Activated CD4-positive, alpha-beta memory T cell treated with anti-CD3 and anti-CD28 coated beads, Interleukin-2, amount 10 ng/mL, durations not matched to agents 7 days and 5 days (primary cell): ENCODE results near the gene ADGRL1. TPM values are rescaled to one million over a fixed set of nuclear protein-coding genes. Genes with fewer than 3 reads are reported as not detected.
"Not testable (repeated sequence)": the region's sequence is repeated elsewhere in the genome, so short reads cannot be mapped to it uniquely, and the experiment has no call there.

Source experiments
- CTCF ChIA-PET: fragments of 350-600 bp; sonication (Branson Sonifier 250); formaldehyde crosslinking; loops from one replicate; lab custom pipeline; 2021; ENCODE audit warnings: antibody characterized with exemption, inconsistent platforms; lab: Charles Lee
- POLR2A ChIA-PET: fragments of 350-600 bp; sonication (Branson Sonifier 250); formaldehyde crosslinking; loops from one replicate; lab custom pipeline; 2021; ENCODE audit warnings: antibody characterized with exemption; lab: Charles Lee
- DNase-seq: peaks from one replicate; pipeline ENCODE4 v3.0.0-alpha.2; 2020
- H3K27ac Mint-ChIP-seq: one replicate; pipeline ENCODE4 v1.8.0; 2021; ENCODE audit warnings: mild to moderate bottlenecking, mixed read lengths
- H3K27me3 Mint-ChIP-seq: one replicate; pipeline ENCODE4 v1.8.0; 2021; ENCODE audit warnings: mixed read lengths
- H3K36me3 Mint-ChIP-seq: one replicate; pipeline ENCODE4 v1.8.0; 2021; ENCODE audit warnings: low read depth, mixed read lengths
- H3K4me1 Mint-ChIP-seq: one replicate; pipeline ENCODE4 v1.8.0; 2021; ENCODE audit warnings: mixed read lengths
- H3K4me3 Mint-ChIP-seq: one replicate; pipeline ENCODE4 v1.8.0; 2021; ENCODE audit warnings: mild to moderate bottlenecking, mixed read lengths
- H3K9me3 Mint-ChIP-seq: one replicate; pipeline ENCODE4 v1.8.0; 2021; ENCODE audit warnings: mixed read lengths
- total RNA-seq, 2 experiments: library from RNA; stranded (reverse); gene quantifications; one replicate each; pipeline ENCODE4 v1.2.3, GENCODE V29; 2021

ADGRL1 gene
- total RNA-seq, 2 experiments from 2014 or later = 6.5 to 6.7 TPM

DNA sequence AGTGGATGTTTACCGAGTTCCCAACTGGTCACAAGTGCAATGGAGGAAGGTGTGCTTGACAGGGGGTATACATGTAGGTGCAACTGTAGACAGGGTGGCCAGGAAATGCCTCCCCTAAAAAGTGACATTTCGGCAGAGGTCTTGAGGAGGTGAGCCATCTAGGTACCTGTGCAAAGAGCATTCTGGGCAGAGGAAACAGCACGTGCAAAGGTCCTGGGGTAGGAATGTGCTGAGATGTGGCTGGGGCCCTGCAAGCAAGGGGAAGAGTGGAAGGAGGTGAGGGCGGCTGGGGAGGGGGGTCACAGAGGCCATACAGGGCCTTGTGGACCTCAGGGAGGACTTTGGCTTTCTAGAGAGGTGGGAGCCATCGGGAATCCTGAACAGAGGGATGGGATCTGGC is 8.1 kb downstream of the ADGRL1 start:
- ChIA-PET CTCF (interaction anchor here (4.1 kb wide), 1 partner anchor 150 kb away, joined by 53 read pairs; no protein-coding TSS in a partner anchor), POLR2A (no interaction called here)
- H3K4me1 Mint-ChIP-seq = peaks cover 15% of the 10 kb centered on the region

DNA sequence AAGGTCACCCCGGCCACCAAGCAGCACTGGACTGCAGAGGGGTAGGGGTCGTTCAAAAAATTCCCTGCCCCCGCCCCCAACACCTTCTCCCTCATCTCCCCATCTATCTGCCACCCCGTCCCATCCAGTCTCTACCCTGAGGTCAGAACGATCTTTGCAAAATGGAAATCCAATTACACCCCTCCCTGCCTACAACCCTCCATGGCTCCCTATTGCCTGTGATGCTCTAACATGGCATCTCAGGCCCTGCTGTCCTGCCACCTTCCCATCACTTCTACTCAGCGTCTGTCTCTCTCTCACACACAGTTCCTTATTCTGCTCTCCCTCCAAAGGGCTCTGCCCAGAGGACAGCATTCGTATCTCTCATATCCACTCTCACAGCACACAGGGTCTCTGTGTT is 8.7 kb downstream of the ADGRL1 start:
- POLR2A ChIA-PET, H3K9me3 Mint-ChIP-seq, H3K27me3 Mint-ChIP-seq, H3K36me3 Mint-ChIP-seq, H3K4me3 Mint-ChIP-seq, H3K27ac Mint-ChIP-seq, DNase-seq: not testable (repeated sequence)
- CTCF ChIA-PET = interaction anchor here (1.5 kb wide), 1 partner anchor 60 kb away, joined by 5 read pairs; the partner anchor contains the start of gene ASF1B
- peaks cover 15% of the 10 kb centered on the region for H3K4me1 Mint-ChIP-seq

More for the DNA sequence above, 8.1 kb downstream of the ADGRL1 start:
- Mint-ChIP-seq H3K36me3 (no peaks in the 10 kb centered on the region), H3K27ac (no peak overlapping the region), H3K4me3 (no peak overlapping the region), H3K9me3 (no peaks in the 10 kb centered on the region), H3K27me3 (no peaks in the 10 kb centered on the region)
- DNase-seq = no peak

GRCh38 chr19:14196105-14196504 is 9.9 kb downstream of the ADGRL1 start:
- not testable (repeated sequence) for H3K27me3 Mint-ChIP-seq

DNA sequence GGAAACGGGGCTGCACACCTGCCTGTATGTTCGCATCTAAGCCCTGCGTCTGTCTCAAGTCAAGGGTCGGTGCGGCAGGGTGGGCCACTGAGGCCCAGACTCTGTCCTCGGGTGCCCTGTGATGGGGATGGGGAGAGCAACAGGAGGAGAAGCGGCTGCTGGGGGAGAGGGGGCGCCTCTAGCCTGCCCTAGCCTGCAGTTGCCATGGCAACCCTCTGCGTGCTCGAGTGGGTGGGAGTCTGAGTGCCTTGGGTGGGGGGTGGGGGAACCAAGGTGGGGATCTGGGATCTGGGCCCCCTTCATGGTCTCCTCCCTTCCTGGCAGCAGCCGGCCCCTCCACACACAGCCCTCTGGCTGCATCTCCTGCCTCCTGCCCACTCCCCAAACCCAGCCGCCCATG is 10.8 kb downstream of the ADGRL1 start:
- POLR2A ChIA-PET = not testable (repeated sequence)

More at GRCh38 chr19:14196105-14196504, 9.9 kb downstream of the ADGRL1 start:
- H3K4me3 Mint-ChIP-seq = peak overlapping the region; percentile 36
- POLR2A ChIA-PET, H3K27ac Mint-ChIP-seq, H3K9me3 Mint-ChIP-seq, H3K36me3 Mint-ChIP-seq: not testable (repeated sequence)
- CTCF ChIA-PET = interaction anchor here (0.6 to 1.5 kb wide), 3 partner anchors 59 to 157 kb away, joined by 4 to 5 read pairs (median 5); partner anchors contain the start of gene ASF1B
- peak; percentile 84 for DNase-seq
- peaks cover 19% of the 10 kb centered on the region for H3K4me1 Mint-ChIP-seq

GRCh38 chr19:14189415-14189814 is 16.6 kb downstream of the ADGRL1 start:
- Mint-ChIP-seq H3K4me3 (no peak overlapping the region), H3K9me3 (no peaks in the 10 kb centered on the region), H3K27ac (no peak overlapping the region), H3K4me1 (peaks cover 11% of the 10 kb centered on the region), H3K27me3 (no peaks in the 10 kb centered on the region), H3K36me3 (no peaks in the 10 kb centered on the region)
- DNase-seq = no peak
- CTCF ChIA-PET = interaction anchor here (0.9 to 1.1 kb wide), 2 partner anchors 41 to 159 kb away, joined by 3 to 4 read pairs; no protein-coding TSS in a partner anchor
- POLR2A ChIA-PET = no interaction called here

More for the DNA sequence above, 10.8 kb downstream of the ADGRL1 start:
- H3K9me3 Mint-ChIP-seq, H3K27me3 Mint-ChIP-seq, H3K36me3 Mint-ChIP-seq, H3K4me3 Mint-ChIP-seq, DNase-seq, H3K27ac Mint-ChIP-seq: not testable (repeated sequence)
- CTCF ChIA-PET = interaction anchor here (1.2 to 2.6 kb wide), 4 partner anchors 28 to 153 kb away, joined by 3 to 11 read pairs (median 6); partner anchors contain the start of gene ASF1B
- H3K4me1 Mint-ChIP-seq = peaks cover 25% of the 10 kb centered on the region

DNA sequence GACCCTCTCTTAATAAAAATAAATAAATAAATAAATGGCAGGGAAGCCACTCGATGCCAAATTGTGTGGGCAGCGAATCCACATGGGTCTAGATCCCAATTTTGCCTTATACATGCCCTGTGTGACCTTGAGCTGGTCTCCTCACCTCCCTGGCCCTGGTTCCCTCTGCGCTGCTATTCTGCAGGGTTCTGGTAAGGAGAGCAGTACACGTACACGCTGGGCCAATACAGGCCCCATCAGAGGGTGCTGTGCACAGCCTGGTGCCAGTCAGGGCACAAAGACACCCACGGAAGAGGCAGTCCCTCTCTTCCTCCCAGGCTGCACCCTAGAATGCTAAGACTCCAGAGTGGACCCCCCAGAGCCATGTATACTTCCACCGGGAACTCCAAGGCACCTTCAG is 17.9 kb downstream of the ADGRL1 start:
- H3K27me3 Mint-ChIP-seq, H3K36me3 Mint-ChIP-seq, H3K4me3 Mint-ChIP-seq, CTCF ChIA-PET, H3K9me3 Mint-ChIP-seq, H3K27ac Mint-ChIP-seq, POLR2A ChIA-PET, DNase-seq: not testable (repeated sequence)
- peaks cover 11% of the 10 kb centered on the region for H3K4me1 Mint-ChIP-seq

- DNase-seq = no peak
- Mint-ChIP-seq H3K27me3 (no peaks in the 10 kb centered on the region), H3K4me1 (peaks cover 11% of the 10 kb centered on the region), H3K9me3 (no peaks in the 10 kb centered on the region), H3K4me3 (no peak overlapping the region), H3K36me3 (no peaks in the 10 kb centered on the region), H3K27ac (no peak overlapping the region)
- ChIA-PET CTCF (interaction anchor here (1.3 kb wide), 1 partner anchor 161 kb away, joined by 3 read pairs; no protein-coding TSS in a partner anchor), POLR2A (no interaction called here)
Observed at GRCh38 chr19:14187561-14187960, 18.4 kb downstream of the ADGRL1 start.

DNA sequence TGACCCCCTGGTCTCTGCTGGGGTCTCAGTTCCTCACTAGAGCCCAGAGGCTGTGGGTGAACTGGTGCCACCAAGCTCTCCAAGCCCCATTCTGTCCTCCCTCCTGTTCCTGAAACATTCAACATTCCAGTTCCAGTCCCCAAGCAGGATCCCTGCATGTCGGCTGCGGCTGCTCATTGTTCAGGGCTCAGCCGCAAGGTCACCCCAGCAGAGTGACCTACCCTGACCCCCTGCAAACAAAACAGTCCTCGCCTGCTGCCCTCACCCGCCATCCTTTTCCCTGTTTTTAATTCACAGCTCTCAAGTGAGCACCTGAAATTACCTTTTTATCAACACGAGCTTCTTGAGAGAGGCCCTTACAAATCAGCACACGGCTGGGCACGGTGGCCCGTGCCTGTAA is 19.3 kb downstream of the ADGRL1 start:
- H3K9me3 Mint-ChIP-seq, H3K27ac Mint-ChIP-seq, DNase-seq, H3K4me3 Mint-ChIP-seq, POLR2A ChIA-PET, H3K27me3 Mint-ChIP-seq, H3K36me3 Mint-ChIP-seq: not testable (repeated sequence)
- H3K4me1 Mint-ChIP-seq = peaks cover 11% of the 10 kb centered on the region
- CTCF ChIA-PET = interaction anchor here (1.3 kb wide), 1 partner anchor 161 kb away, joined by 3 read pairs; no protein-coding TSS in a partner anchor

DNA sequence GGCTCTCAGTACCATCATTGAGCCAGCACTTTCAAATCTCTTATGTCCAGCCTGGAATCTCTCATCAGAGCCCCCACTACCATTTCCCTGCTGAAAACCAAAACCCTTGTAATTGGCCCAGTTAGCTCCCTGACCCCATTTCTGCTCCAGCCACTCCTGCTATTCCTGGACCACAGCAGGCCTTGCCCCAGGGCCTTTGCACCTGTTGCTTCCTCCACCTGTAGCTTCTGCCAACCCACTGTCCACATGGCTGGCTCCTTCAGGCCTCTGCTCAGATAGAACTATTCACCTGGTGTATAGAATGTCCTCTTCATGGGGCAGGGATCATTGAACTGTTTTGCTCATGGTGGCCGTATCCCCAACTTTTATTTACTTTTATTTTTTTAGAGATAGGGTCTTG is 20.3 kb downstream of the ADGRL1 start:
- H3K36me3 Mint-ChIP-seq, H3K27me3 Mint-ChIP-seq, H3K4me1 Mint-ChIP-seq, H3K4me3 Mint-ChIP-seq, POLR2A ChIA-PET, DNase-seq, CTCF ChIA-PET, H3K27ac Mint-ChIP-seq, H3K9me3 Mint-ChIP-seq: not testable (repeated sequence)

DNA sequence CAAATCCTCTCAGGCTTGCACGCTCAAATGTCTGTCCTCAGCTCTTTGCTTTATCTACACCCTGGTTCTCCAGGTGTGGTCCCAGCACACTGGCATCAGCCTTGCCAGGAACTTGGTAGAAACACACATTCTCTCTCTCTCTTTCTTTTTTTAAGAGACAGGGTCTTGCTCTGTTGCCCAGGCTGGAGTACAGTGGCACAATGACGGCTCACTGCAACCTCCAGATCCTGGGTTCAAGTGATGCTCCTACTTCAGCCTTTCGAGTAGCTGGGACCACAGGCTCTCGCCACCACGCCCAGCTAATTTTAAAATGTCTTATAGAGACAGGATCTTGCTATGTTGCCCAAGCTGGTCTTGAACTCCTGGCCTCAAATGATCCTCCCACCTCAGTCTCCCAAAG is 20.8 kb downstream of the ADGRL1 start:
- CTCF ChIA-PET = interaction anchor here (0.7 to 1.2 kb wide), 2 partner anchors 48 to 86 kb away, joined by 3 to 4 read pairs; partner anchors contain the start of gene ASF1B
- H3K27ac Mint-ChIP-seq = no peak overlapping the region
- no peaks in the 10 kb centered on the region for H3K4me1 Mint-ChIP-seq

DNA sequence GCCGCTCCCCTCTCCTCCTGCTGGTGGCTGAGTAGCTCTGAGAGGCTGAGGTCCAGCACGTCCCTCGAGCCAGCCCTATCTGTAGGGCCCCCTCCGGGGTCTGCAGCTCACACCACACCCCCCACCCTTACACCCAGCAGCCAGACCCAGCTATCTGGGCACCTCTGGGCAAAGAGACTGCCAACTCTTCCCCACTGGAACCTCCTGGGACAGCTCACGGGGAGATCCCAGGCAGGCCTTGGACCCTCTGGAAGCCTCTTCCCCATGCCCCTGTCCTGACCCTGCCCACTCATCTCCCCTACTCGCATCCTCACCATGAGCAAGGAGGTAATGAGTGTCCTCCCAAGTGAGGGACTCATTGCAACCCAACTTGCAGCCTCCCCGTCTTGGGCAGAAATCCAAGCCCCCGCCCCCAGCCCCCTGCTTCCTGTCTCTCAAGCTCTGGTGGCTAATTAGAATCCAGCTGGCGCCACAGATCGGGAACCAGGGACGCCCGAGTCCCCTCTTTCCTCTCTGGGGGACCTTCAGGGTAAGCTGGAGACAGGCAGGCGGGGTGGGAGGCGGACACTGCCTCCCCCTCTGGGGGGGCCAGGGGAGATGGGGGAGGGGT is 22.1 kb downstream of the ADGRL1 start:
- DNase-seq = no peak
- ChIA-PET CTCF (interaction anchor here (1.2 kb wide), 1 partner anchor 47 kb away, joined by 3 read pairs; the partner anchor contains the start of gene ASF1B), POLR2A (interaction anchor here (0.8 kb wide), 1 partner anchor 16 kb away, joined by 3 read pairs; no protein-coding TSS in a partner anchor)
- Mint-ChIP-seq H3K9me3 (no peaks in the 10 kb centered on the region), H3K27ac (no peak overlapping the region), H3K4me1 (no peaks in the 10 kb centered on the region), H3K4me3 (no peak overlapping the region), H3K27me3 (no peaks in the 10 kb centered on the region), H3K36me3 (no peaks in the 10 kb centered on the region)

More for the DNA sequence above, 20.8 kb downstream of the ADGRL1 start:
- DNase-seq = no peak
- POLR2A ChIA-PET = no interaction called here
- Mint-ChIP-seq H3K27me3 (no peaks in the 10 kb centered on the region), H3K4me3 (no peak overlapping the region), H3K9me3 (no peaks in the 10 kb centered on the region), H3K36me3 (no peaks in the 10 kb centered on the region)

DNA sequence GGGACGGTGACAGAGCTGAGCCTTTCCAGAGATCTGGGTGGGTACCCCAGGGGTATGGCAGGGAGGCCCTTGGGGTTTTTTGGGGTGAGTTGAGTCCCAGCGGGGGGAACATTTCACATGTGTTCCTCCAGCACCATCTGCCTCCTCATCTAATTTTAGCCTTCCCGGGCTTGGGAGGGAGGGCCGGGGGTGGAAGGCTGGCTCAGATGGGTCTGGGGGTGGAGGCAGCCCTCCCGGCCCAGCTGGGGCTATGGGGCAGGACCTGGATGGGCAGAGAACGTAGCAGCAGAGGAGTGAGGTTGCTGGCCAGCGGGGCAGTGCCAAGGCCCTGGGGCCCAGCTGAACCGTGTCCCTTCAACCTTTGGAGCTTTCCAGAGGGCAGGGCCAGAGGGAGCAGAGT is 23.5 kb downstream of the ADGRL1 start:
- Mint-ChIP-seq H3K4me1 (no peaks in the 10 kb centered on the region), H3K27ac (no peak overlapping the region), H3K9me3 (no peaks in the 10 kb centered on the region), H3K27me3 (no peaks in the 10 kb centered on the region), H3K4me3 (no peak overlapping the region), H3K36me3 (no peaks in the 10 kb centered on the region)
- ChIA-PET POLR2A (no interaction called here), CTCF (no interaction called here)
- no peak for DNase-seq

GRCh38 chr19:14181906-14182305 is 24.1 kb downstream of the ADGRL1 start:
- Mint-ChIP-seq H3K9me3 (no peaks in the 10 kb centered on the region), H3K36me3 (no peaks in the 10 kb centered on the region), H3K27ac (no peak overlapping the region), H3K4me3 (no peak overlapping the region), H3K27me3 (no peaks in the 10 kb centered on the region), H3K4me1 (no peaks in the 10 kb centered on the region)
- POLR2A ChIA-PET = no interaction called here
- no peak for DNase-seq
- CTCF ChIA-PET = no interaction called here
